ENCODE measurements around the gene COBL.

Gene COBL

GRCh38 chr7:51175316-51175991 is 141.2 kb downstream of the COBL start:
- DNase-seq = no peak

DNA sequence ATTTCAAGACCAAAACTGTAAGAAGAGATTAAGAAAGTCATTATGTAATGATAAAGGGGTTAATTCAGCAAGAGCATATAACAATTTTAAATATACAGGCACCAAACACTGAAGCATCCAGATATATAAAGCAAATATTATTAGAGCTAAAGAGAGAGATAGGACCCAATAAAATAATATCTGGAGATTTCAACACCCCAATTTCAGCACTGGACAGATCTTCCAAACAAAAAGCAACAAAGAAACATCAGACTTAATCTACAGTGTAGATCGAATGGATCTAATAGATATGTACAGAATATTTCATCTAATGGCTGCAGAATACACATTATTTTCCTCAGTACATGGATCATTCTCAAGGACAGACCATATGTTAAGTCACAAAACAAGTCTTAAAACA is 151.3 kb downstream of the COBL start:
- DNase-seq = no peak

- peak; percentile 68 for DNase-seq
Observed at GRCh38 chr7:51162724-51163329, 153.8 kb downstream of the COBL start.

GRCh38 chr7:51161937-51162336 is 154.7 kb downstream of the COBL start:
- no peak for DNase-seq

- peak; percentile 53 for DNase-seq
Observed at GRCh38 chr7:51160990-51161615, 155.5 kb downstream of the COBL start.

DNA sequence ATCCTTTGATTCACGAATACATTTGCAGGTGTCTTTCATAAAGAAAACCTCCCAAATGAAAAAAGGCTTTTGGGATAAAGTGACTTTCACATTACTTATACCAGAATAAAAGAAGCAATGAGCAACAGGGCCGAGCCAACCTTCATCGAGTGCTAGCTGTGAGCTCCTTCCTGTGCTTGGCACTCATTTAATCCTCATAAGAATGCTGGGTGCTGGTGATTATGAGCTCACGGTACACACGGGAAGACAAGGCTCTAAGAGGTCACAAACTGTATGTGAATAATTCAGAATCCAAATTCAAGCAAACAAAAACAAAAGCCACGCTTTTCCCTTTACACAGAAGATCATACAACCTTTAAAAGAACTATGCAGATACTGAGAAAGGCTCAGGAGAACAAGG is 156.2 kb downstream of the COBL start:
- DNase-seq = no peak

GRCh38 chr7:51158742-51159445 is 157.7 kb downstream of the COBL start:
- no peak for DNase-seq

GRCh38 chr7:51158211-51158610 is 158.4 kb downstream of the COBL start:
- no peak for DNase-seq

DNA sequence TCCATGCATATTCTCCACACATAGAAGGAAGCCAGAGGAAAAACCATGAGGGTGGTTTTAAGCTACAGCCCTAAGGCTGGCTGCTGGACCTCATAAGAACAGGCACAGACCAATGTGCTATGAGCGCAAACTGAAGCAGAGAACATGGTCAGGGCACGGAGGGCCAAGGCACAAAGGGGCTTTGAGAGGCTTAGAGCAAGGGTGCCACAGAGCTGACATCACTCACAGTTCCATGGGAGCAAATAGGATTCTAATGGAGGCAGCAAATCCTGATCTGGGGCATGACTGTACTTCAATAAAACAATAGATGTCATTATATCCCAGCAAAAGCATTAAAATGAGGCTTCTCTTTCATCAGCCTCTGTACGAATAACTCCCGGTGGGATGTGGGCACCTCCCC is 162.4 kb downstream of the COBL start:
- DNase-seq = no peak

DNA sequence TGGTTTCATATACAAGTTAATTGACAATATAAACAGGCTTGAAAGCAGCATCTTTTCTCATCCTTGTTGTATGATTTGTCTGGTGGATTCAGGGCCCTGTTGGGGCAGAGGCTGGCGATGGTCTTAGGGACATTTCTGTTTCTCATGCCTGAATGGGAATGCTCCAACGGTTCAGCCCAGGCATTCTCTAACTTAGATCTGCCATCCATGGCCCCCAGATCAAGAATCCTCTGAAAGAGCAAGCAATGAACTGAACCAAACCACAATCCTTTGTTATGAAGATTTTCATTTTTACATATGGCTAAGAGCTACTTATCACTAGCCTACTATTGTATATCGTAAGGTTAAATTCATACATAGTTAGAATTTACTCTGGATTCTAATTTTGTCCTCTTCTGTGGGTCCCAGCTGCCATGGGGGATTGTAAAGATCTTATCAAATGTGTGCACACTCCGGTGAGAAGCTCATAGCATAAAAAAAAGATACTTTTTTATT is 163.9 kb downstream of the COBL start:
- no peak for DNase-seq

GRCh38 chr7:51151455-51151854 is 165.2 kb downstream of the COBL start:
- DNase-seq = no peak

- DNase-seq = no peak
Observed at GRCh38 chr7:51150193-51150592, 166.4 kb downstream of the COBL start.

DNA sequence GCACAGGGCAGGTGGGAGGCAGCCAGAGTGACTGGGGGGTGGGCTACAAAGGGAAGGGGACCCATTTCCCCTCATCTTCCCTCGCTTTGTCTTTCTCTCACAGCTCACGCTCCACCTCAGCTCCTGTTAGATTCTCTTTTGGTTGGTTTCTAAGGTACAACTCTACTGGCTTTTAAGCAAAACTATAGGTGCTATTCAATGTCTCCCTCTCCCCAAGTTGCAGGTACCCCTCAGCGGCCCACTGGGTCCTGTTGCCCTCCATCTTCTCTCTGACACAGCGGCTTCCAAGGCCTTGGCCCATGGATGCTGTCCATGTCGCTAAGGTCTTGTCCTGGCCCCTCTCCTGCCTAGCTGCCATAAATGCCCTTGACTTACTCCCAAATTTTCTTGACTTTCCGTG is 168.4 kb downstream of the COBL start:
- DNase-seq = no peak

GRCh38 chr7:51146816-51147586 is 169.6 kb downstream of the COBL start:
- no peak for DNase-seq

GRCh38 chr7:51144178-51144577 is 172.4 kb downstream of the COBL start:
- no peak for DNase-seq

DNA sequence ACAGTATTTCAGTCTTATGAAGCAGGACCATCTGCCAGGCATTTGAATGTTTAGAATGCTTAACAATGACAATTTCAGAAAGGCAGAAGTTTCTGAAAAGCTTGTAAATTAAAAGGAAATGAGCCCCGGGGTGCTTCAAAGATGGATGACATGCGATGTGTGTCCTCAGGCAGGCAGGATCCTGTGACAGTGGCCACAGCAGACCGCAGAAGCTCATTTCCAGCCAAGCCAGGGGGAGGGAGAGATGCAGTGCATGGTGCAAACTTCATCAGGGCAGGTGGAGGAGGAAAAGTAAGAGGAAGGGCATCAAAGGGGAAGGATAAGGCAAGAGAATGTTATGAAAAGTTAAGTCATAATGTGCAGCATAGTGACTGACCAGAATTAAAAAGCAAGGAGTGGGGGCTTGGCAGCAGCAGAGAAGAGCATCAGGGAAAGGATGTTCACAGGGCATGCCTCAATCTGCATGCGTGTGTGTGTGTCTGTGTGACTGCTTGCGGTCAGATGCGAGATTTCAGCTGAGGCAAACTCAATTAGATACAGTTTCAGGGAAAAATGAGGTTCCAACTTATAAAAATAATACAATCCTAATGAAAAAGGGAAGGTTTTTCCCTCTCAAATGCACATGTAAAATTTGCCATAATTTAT is 173.7 kb downstream of the COBL start:
- no peak for DNase-seq

DNA sequence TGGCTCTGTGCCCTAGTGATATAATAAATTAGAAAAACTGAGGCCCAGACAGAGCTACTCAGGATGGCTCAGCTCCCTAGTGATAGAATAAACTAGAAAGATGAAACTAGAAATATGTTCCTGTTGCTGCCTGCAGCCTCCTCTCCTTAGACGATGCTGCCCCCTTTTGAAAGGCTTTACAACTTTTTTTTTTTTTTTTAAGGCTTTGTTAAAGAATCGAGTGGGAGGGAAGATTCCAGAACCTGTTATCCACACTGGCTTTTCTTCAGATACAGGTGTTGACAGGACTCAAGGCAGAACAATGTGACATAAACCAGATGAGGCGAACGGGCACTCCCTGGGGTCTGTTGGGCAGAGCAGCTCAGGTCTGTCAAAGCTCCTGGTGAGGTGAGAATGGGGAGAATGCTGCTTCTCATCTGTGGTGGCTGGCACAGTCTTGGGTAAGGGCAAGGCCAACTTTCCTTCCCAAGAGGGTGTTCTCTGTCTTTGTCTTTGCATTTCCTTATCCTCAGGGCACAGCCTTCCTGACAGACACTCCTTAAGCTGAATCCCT is 175.1 kb downstream of the COBL start:
- DNase-seq = peak; percentile 1

DNA sequence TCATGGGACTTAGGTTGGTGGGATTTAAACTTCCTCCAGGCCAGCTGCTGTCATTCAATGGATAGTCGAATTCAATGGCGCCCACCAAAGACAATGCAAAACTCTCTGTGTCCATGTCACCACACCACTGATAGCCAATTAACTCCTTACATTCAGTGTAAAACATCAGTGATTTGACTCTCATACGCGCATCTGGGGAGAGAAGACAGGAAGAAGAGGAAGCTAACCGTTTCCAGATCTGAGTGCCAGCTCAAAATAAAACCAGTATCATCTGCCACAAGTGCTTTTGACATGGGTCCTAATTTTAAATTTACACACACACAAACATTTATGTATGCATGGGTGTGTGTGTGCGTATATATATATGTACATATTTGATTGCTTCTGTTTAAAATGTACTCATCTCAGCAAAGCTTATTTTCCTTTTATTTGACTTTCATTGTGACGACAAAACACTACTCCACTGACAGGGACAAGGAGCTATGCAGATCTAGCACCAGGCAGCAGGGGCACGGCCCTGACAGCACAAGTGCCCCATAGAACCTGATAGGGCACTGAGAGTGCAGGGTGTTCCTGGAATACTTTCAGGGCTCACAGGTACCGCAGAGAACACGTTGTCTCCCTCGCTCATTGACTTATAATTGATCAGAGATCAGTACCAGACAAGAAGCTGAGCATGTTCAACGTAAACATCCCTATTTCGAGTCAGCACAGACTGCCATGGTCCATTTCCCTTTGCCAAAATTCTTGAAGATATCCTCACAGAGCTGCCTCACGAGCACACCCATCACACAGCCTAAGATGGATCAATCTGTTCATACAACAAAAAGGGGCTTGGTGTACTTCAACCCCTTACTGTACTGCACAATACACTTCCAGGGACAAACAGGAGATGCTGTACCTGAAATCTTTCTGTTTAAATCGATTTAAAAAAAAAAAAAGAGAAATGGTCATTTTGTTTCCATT is 176.1 kb downstream of the COBL start:
- DNase-seq = no peak

- no peak for DNase-seq
Observed at GRCh38 chr7:51139796-51140195, 176.8 kb downstream of the COBL start.

All from T1000 (cell line).